Posterior cingulate gyrus (tissue), 11 donors: ENCODE data around the gene TMEM200B.
A peak's percentile ranks its signal among the peaks of the same experiment; 100 is the strongest.
"Not testable (repeated sequence)": the region's sequence is repeated elsewhere in the genome, so short reads cannot be mapped to it uniquely, and the experiment has no call there.

ENCODE experiments used
- DNase-seq, 10 donors: peaks; one replicate each; pipeline versions ENCODE4 v3.0.0 to v3.0.0-alpha.2; 2020 to 2021; ENCODE audit warnings: mixed read lengths in 3 of 10
- intact Hi-C: fragments of 100-400 bp; cut with DNase I; formaldehyde crosslinking; loops from one replicate; pipeline ENCODE4 v1.15.1; 2023

TMEM200B gene

GRCh38 chr1:29114654-29115053, 9.0 kb downstream of the TMEM200B start:
- no peak for DNase-seq

DNA sequence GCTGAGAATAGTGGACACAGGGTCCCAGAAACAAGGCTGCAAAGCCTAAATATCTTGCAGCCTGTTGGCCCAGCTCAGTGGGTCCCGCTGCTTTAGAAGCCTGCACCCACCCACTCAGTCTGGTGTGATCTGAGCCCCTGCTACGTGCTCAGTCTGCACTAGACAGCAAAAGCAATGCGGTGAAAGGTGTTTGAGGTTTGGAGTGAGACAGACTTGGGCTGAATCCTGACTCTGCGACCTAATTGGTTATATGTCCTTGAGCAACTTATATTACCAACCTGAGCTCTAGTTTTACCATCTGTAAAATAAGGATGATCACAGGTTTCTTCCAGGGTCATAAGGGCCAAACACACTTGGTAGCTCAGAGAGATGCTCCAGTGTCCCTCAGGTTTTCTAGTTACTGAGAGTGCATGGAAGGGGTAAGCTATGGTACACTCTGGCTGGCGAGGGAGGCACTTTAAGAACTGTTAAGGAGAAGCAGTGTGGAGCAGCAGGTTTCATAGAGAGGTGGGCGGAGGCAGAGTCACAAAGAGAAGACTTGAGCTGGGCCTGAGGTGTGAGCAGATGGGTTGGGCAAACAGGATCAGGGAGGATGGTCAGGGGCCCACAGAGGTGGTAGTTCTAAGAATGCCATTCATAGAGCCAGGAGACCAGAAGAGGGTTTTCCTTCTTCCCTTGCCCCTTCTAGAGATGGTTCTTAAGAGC, 10.1 kb downstream of the TMEM200B start:
- intact Hi-C loops = no loop called here
- peak in 1 of 10 donors; percentile 40 for DNase-seq

More at GRCh38 chr1:29114654-29115053, 9.0 kb downstream of the TMEM200B start:
- intact Hi-C loops = no loop called here

DNA sequence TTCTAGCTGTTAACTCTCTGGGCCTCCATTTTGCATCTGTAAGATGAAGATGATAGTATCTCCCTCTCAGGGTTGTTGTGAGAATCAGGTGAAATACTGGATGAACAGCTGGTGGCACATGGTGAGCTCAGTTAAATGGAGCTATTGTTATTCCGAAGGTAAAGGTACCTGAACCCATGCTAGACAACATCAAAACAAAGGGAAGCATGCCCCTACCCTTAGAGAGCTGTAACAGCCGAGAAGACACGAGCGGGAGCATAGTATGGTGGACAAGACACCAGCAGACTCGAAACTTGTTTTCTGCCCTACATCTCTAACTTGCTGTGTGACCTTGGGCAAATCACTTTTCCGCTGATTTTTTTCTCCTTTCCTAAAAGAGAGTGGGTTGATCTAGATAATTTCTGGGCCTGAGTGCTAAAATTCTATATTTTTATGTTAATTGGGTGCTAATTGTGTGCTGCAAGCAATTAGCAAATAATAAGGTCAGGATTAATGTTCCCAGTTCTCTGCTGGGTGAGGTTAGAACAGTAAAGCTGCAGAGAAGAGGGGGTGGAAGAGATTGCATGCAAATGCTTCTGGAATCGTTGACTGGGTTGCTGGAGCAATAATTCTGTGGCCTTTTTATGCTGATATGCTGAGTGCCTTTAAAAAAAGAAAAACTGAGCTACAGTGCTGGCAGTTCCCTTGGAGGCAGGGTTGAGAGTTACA, 10.8 kb downstream of the TMEM200B start:
- intact Hi-C loops = no loop called here
- no peak for DNase-seq

DNA sequence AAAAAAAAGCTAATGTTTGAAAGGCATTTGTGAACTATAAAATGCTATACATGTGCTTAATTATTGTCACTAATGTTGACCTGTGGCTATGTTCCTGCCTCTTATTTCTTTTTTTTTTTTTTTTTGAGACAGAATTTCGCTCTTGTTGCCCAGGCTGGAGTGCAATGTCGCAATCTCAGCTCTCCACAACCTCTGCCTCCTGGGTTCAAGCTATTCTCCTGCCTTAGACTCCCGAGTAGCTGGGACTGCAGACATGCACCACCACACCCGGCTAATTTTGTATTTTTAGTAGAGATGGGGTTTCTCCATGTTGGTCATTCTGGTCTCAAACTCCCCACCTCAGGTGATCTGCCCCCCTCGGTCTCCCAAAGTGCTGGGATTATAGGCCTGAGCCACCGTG, 15.7 kb downstream of the TMEM200B start:
- DNase-seq, intact Hi-C loops: not testable (repeated sequence)

- intact Hi-C loops = no loop called here
- no peak for DNase-seq
These were observed 17.9 kb downstream of the TMEM200B start for GRCh38 chr1:29105822-29106221.

DNA sequence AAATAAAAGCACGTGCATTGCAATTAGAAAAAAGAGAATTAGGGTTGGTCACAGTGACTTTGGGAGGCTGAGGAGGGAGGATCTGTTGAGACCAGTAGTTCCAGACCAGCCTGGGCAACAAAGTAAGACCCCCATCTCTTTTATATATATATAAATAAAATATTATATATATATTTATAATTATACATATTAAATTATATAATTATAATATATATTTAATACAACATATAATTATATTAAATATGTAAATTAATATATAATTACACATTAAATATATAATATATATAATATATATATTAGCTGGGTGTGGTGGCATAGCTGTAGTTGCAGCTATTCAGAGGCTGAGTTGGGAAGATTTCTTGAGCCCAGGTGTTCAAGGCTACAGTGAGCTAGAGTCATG, 23.2 kb downstream of the TMEM200B start:
- DNase-seq = no peak
- intact Hi-C loops = no loop called here

DNA sequence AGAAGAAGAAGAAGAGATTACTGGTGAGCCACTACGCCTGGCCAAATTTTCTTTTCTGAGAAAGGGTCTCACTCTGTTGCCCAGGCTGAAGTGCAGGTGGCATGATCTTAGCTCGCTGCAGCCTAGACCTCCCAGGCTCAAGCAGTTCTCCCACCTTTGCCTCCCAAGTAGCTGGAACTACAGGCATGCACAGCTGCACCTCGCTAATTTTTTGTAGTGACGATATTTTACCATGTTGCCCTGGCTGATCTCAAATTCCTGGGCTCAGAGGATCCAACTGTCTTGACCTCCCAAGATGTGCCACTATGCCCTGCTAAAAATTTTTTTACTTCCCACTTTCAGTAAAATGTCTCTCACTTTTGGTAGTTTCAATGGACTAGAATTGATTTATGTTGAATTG, 24.4 kb downstream of the TMEM200B start:
- DNase-seq = peak in 1 of 10 donors; percentile 40
- intact Hi-C loops = no loop called here

- intact Hi-C loops = no loop called here
- DNase-seq = no peak
These were observed 27.3 kb downstream of the TMEM200B start for GRCh38 chr1:29096231-29096886.

GRCh38 chr1:29094954-29095353, 28.7 kb downstream of the TMEM200B start:
- DNase-seq = no peak
- intact Hi-C loops = no loop called here

- intact Hi-C loops = no loop called here
- DNase-seq = no peak
These were observed 29.3 kb downstream of the TMEM200B start for GRCh38 chr1:29094433-29094832.

- DNase-seq, intact Hi-C loops: not testable (repeated sequence)
These were observed 31.0 kb downstream of the TMEM200B start for GRCh38 chr1:29092704-29093103.

DNA sequence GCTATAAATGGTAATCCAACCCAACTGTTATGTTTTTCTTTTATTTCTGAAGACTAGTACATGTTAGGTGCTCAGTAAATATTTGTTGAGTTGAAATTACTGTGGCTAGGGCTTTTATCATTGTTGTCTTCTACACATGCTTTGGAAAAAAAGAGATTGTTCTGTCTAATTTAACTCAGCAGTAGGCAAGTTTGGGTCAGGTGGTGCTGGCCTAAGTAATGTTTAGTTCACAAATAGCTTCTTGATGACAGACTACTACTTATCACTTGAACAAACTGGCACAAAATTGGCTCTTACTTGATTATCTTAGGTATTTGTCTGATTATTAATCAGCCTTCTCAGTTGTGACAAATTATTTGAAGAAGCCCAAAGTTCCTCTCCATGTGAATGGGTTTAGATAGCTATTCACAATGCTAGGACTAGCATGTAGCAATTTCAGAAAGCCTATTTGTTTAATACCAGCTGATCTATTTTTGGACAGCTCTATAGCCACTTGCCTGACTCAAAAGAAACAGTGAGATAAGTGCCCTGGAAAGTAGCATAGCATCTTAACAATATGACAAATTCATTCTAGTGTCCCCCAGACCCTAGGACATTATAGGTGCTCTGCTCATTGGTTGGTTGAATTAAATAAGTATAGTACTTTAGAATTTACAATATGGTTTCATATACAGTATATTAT, 32.6 kb downstream of the TMEM200B start:
- DNase-seq = no peak
- intact Hi-C loops = no loop called here

GRCh38 chr1:29084196-29084521, 39.5 kb downstream of the TMEM200B start:
- intact Hi-C loops = no loop called here
- no peak for DNase-seq

DNA sequence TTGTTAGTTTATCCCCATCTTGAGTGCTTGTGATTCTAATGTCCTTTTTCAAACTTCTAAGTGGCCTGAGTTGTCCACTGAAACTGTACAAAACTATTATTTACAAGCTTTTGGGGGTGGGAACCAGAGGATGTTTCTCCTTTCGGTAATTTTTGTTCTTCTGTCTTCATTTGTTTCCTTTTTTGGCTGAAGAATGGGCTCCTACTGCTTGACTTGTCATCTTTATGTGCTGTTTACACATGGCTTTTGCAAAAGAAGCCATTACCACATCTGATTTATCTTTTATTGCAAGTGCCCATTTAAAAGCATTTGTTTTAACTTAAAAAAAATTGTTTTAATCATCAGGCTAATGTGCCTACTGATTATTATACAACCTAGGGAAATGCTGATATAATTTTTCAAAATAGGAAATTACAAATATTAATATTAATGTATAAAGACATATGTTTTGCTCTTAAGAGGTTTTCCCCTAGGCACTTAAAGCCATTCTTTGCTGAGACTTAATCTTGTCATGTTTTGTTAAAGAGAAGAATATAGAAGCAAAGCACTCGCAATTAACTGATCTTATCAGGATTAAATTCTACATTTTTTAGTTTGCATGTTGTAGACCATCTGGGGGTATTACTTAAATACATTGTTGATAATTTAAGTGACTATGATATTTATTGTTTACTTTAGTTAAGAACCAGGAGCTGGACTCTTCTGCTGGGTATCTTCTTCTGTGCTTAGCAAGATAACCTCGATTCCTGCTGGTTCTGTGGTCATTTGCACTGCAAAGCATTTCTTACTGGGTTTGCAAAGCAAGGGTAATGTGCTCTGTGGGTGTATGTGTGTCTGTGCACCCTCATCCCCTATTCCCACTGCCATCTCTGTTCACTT, 40.1 kb downstream of the TMEM200B start:
- intact Hi-C loops = no loop called here
- no peak for DNase-seq

DNA sequence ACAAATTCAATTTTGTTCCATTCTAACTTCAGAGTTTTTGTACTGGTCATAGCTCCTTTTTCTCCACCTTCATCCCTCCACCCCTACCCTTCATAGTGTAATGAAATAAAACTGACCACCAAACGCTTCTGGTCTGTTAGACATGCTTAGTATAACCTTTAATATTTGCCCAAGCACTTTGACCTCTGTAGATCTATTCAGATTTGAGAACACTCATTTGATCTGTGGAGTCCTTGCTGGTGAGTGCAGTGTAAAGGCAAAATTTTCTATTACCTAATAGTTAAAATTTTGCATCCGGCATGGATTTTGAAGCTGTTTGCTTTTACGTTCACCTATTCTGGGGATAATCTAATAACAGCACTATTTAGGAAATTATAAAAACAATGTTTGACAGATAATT, 41.2 kb downstream of the TMEM200B start:
- no peak for DNase-seq
- intact Hi-C loops = no loop called here

- DNase-seq = no peak
These were observed 42.5 kb downstream of the TMEM200B start for GRCh38 chr1:29081201-29081600.

GRCh38 chr1:29079916-29080629, 43.6 kb downstream of the TMEM200B start:
- DNase-seq, intact Hi-C loops: not testable (repeated sequence)

More at GRCh38 chr1:29081201-29081600, 42.5 kb downstream of the TMEM200B start:
- intact Hi-C loops = no loop called here

- intact Hi-C loops = no loop called here
These were observed 46.5 kb downstream of the TMEM200B start for GRCh38 chr1:29077155-29077554.

More at GRCh38 chr1:29077155-29077554, 46.5 kb downstream of the TMEM200B start:
- no peak for DNase-seq
